Measurements from ENCODE around the gene HM13. TPM values are rescaled to one million over a fixed set of nuclear protein-coding genes. Genes with fewer than 3 reads are reported as not detected.
"Not testable (repeated sequence)": the region's sequence is repeated elsewhere in the genome, so short reads cannot be mapped to it uniquely, and the experiment has no call there.

Gene HM13
- total RNA-seq, 2 experiments from 2014 or later = 162 to 165 TPM

DNA sequence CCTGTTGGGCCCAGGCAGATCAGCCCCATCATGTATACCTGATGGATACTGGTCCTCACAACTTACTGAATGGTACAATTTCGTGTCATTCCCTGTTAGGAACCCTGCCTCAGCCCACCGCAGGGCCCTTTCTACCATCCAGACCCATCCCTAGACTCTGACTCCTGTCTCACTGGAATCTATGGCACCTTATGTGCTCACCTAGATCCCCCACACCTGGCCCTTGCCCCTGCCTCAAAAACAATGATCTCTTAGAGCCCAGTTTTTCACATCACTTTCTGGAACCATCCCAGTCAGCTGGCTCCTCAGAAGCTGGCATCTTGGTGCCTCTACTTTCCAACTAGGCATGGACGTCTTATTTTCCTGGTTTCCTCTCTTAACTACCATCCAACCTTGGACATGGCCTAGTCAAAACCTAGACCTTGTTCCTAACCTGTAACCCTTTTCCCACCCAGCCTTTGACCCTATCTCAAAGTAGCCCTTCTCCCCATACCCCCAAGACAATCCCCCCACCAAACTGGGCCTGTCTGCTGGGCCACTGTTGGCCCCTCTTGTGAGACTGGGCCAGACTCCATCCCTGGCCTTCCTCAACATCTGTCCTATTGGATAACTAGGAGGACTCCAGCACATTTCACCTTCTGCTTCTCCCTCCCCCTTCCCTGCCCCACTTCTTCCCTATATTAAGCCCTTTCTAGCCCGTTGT, 981 bp downstream of the HM13 start:
- Mint-ChIP-seq H3K4me1 (peaks cover 14% of the 10 kb centered on the region), H3K36me3 (ENCODE audit: low read depth) (peaks cover 10% of the 10 kb centered on the region), H3K9me3 (no peaks in the 10 kb centered on the region), H3K27ac (no peak overlapping the region), H3K27me3 (no peaks in the 10 kb centered on the region), H3K4me3 (no peak overlapping the region)
- CTCF ChIA-PET = interaction anchor here (1.1 to 1.2 kb wide), 3 partner anchors 12 to 97 kb away, joined by 3 to 8 read pairs (median 3); no protein-coding TSS in a partner anchor
- POLR2A ChIA-PET = interaction anchor here (1.0 to 1.7 kb wide), 4 partner anchors 30 to 160 kb away, joined by 3 to 5 read pairs (median 4); a partner anchor contains a TSS
- peak; percentile 18 for DNase-seq

DNA sequence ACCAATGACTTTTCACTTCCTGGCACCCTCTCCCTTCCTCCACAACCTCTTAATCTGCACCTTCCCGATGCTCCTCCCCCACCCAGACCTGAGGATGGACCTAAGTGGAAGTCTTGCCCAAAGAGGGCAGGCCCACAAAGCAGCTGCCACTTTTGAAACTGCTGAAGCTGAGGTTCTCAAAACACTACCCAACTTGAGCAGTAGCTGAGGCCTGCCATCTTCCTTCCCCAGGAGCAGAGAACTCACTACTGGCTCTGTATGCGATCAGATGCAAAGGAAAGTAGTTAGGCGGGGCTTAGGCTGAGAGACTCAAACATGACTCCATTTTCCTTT, 1.5 kb downstream of the HM13 start:
- ChIA-PET CTCF (interaction anchor here (0.6 to 1.2 kb wide), 3 partner anchors 12 to 97 kb away, joined by 3 to 8 read pairs (median 3); no protein-coding TSS in a partner anchor), POLR2A (interaction anchor here (1.0 to 1.7 kb wide), 6 partner anchors 29 to 159 kb away, joined by 3 to 6 read pairs (median 4); partner anchors contain the start of gene ID1)
- no peaks in the 10 kb centered on the region for H3K27me3 Mint-ChIP-seq
- no peak overlapping the region for H3K4me3 Mint-ChIP-seq
- no peak overlapping the region for H3K27ac Mint-ChIP-seq
- DNase-seq = peak; percentile 57
- peaks cover 15% of the 10 kb centered on the region for H3K36me3 Mint-ChIP-seq (ENCODE audit: low read depth)
- H3K4me1 Mint-ChIP-seq = peaks cover 19% of the 10 kb centered on the region
- no peaks in the 10 kb centered on the region for H3K9me3 Mint-ChIP-seq

DNA sequence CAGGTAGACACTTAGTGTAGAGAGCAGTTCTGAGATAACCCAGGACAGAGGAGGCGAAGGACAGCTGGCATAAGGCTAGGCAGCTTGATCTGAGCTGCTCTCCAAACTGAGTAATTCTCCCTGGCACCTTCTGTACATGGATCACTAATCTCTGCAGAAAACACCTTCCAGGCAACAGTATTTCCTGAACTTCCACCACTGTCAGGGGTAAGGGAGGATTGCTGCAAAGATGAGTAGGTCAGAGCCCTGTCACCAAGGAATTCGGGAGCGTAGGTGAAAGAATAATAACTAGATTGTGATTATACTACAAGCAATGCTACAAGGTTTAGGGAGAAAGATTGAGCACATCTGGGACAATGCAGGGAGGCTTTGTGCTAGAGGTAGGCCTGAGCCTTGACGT, 1.9 kb downstream of the HM13 start:
- Mint-ChIP-seq H3K4me1 (peaks cover 22% of the 10 kb centered on the region), H3K27ac (no peak overlapping the region), H3K9me3 (no peaks in the 10 kb centered on the region), H3K27me3 (no peaks in the 10 kb centered on the region), H3K4me3 (no peak overlapping the region), H3K36me3 (ENCODE audit: low read depth) (peaks cover 19% of the 10 kb centered on the region)
- DNase-seq = no peak
- ChIA-PET POLR2A (interaction anchor here (0.9 to 1.7 kb wide), 7 partner anchors 29 to 159 kb away, joined by 3 to 6 read pairs (median 4); partner anchors contain the start of gene ID1), CTCF (interaction anchor here (0.6 to 1.2 kb wide), 3 partner anchors 13 to 96 kb away, joined by 3 to 8 read pairs (median 3); no protein-coding TSS in a partner anchor)

DNA sequence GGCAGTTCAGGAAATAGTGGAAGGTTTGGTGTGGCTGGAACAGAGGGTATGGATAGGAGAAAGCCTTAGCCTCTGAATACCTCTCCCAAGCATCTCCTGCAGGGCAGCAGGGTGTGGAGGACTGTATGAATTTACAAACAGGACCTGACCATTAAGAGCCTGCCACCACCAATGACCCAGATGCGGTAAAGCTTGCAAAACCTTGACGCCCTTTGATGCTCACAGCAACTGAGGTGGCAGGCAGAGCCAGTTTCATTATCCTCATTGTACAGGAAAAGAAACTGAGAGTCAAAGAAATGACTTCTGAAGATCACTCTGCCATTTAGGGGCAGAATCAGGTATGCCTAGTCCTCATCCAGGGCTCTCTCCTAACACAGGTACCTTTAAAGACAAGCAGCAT, 2.4 kb downstream of the HM13 start:
- ChIA-PET CTCF (interaction anchor here (1.1 kb wide), 1 partner anchor 96 kb away, joined by 8 read pairs; no protein-coding TSS in a partner anchor), POLR2A (interaction anchor here (0.9 to 1.7 kb wide), 5 partner anchors 28 to 88 kb away, joined by 3 to 6 read pairs (median 5); partner anchors contain the start of gene ID1)
- Mint-ChIP-seq H3K4me3 (no peak overlapping the region), H3K36me3 (ENCODE audit: low read depth) (peaks cover 21% of the 10 kb centered on the region), H3K4me1 (peaks cover 24% of the 10 kb centered on the region), H3K27me3 (no peaks in the 10 kb centered on the region), H3K27ac (no peak overlapping the region), H3K9me3 (no peaks in the 10 kb centered on the region)
- peak; percentile 53 for DNase-seq

DNA sequence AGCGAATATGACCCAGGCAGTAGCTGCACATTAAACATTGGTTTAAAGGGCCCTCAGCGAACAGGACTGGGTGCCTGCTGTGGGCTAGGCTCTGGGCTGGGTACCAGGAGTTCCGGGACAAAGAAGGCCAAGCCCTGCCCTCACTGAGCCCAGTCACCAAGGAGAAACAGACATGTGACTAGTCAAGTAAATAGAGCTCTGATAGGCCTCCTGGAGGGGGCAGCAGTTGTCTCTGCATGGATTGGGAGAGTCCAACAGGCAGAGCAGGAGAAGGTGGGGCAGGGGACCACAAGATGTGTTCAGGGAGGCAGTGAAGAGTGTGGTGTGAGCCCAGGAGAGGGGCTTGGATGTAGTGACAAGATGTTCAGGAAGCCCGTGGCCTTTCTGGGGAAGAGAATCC, 3.1 kb downstream of the HM13 start:
- POLR2A ChIA-PET = interaction anchor here (0.9 to 1.5 kb wide), 2 partner anchors 21 to 45 kb away, joined by 3 read pairs; no protein-coding TSS in a partner anchor
- DNase-seq = no peak
- no peak overlapping the region for H3K4me3 Mint-ChIP-seq
- peaks cover 24% of the 10 kb centered on the region for H3K36me3 Mint-ChIP-seq (ENCODE audit: low read depth)
- CTCF ChIA-PET = no interaction called here
- no peaks in the 10 kb centered on the region for H3K9me3 Mint-ChIP-seq
- no peaks in the 10 kb centered on the region for H3K27me3 Mint-ChIP-seq
- H3K27ac Mint-ChIP-seq = no peak overlapping the region
- peaks cover 29% of the 10 kb centered on the region for H3K4me1 Mint-ChIP-seq

DNA sequence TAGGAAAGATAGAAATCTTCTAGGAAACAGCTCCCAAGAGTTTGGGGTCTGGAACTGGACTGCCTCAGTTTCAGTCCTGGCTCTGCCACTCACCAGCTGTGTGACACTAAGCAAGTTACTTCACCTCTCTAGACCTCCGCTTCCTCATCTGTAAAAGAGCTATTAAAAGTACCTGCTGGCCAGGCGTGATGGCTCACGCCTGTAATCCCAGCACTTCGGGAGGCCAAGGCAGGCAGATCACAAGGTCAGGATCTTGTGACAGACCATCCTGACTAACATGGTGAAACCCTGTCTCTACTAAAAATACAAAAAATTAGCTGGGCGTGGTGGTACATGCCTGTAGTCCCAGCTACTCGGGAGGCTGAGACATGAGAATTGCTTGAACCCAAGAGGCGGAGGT, 7.0 kb downstream of the HM13 start:
- peaks cover 36% of the 10 kb centered on the region for H3K4me1 Mint-ChIP-seq
- H3K27ac Mint-ChIP-seq, DNase-seq, H3K9me3 Mint-ChIP-seq, H3K27me3 Mint-ChIP-seq, H3K4me3 Mint-ChIP-seq: not testable (repeated sequence)
- ChIA-PET POLR2A (interaction anchor here (1.3 to 1.4 kb wide), 2 partner anchors 21 to 25 kb away, joined by 4 to 6 read pairs; a partner anchor contains a TSS), CTCF (interaction anchor here (1.2 to 2.0 kb wide), 3 partner anchors 18 to 91 kb away, joined by 3 to 12 read pairs (median 7); no protein-coding TSS in a partner anchor)
- peaks cover 36% of the 10 kb centered on the region for H3K36me3 Mint-ChIP-seq (ENCODE audit: low read depth)

DNA sequence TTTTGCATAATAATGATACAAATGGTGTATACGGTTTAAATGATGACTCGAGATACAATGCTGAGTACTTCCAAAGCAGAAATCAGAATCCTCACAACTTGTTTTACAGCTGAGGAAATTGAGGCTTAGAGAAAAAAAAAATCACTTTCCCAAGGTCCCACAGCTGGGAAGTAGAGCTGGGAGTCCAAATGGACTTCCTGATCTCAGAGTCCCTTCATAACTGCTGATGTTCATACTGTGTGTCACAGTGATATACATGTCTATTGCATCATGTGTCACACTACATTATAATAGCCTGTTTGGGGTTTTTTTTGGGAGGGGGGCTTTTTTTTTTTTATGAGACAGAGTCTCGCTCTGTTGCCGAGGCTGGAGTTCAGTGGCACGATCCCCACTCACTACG, 8.5 kb downstream of the HM13 start:
- no peak overlapping the region for H3K27ac Mint-ChIP-seq
- no peaks in the 10 kb centered on the region for H3K27me3 Mint-ChIP-seq
- peaks cover 36% of the 10 kb centered on the region for H3K4me1 Mint-ChIP-seq
- no peak for DNase-seq
- H3K36me3 Mint-ChIP-seq (ENCODE audit: low read depth) = peaks cover 49% of the 10 kb centered on the region
- H3K9me3 Mint-ChIP-seq = no peaks in the 10 kb centered on the region
- CTCF ChIA-PET = interaction anchor here (0.9 to 1.3 kb wide), 2 partner anchors 10 to 90 kb away, joined by 3 read pairs; no protein-coding TSS in a partner anchor
- no peak overlapping the region for H3K4me3 Mint-ChIP-seq
- POLR2A ChIA-PET = no interaction called here

DNA sequence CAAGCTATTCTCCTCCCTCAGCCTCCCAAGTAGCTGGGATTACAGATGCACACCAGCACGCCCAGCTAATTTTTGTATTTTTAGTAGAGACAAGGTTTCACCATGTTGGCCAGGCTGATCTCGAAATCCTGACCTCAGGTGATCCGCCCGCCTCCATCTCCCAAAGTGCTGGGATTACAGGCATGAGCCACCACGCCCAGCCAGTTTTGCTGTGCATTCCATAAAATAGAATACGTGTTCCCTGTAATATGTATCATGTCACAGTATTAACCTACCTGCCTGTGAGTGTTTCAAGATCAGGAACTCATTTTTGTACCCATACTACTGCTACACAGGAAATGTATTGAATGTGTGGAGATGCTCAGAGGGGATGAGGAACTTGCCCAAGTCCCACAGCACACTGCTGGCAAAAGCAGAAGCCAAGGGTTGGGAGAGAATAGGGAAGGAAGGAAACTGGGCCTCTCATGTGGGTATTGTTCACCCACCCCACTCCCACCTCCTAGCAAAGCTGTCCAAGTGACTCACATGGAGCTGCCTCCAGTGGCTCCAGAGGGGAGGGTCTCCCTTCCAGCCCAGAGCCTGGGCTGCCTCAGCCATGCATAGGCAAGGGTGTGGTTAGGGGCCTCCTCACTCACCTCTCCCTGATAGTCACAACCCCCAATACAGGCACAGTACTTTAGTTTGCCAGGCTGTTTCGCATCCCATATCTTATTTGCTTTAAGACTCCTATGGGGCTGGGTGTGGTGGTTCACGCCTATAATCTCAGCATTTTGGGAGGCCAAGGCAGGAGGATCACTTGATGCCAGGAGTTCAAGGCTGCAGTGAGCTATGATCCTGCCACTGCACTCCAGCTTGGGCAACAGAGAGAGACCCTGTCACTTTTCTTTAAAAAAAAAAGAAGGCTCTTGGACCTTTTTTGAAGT, 9.4 kb downstream of the HM13 start:
- Mint-ChIP-seq H3K27ac (no peak overlapping the region), H3K4me1 (peaks cover 36% of the 10 kb centered on the region), H3K4me3 (no peak overlapping the region), H3K9me3 (no peaks in the 10 kb centered on the region), H3K36me3 (ENCODE audit: low read depth) (peaks cover 55% of the 10 kb centered on the region), H3K27me3 (no peaks in the 10 kb centered on the region)
- CTCF ChIA-PET = interaction anchor here (1.1 kb wide), 1 partner anchor 20 kb away, joined by 3 read pairs; no protein-coding TSS in a partner anchor
- POLR2A ChIA-PET = no interaction called here
- no peak for DNase-seq

DNA sequence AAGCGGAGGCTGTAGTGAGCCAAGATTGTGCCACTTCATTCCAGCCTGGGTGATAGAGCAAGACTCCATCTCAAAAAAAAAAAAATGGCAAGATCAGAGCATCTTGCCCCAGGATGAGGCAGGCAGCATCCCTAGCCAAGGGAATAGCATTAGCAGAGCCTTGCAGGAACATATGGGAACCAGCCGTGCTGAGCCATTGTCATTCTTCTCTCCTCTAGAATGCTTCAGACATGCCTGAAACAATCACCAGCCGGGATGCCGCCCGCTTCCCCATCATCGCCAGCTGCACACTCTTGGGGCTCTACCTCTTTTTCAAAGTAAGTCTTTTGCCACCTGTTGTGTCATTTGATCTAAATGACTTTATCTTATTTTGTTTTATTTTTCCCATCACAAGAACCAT, 13.0 kb downstream of the HM13 start:
- no peak for DNase-seq
- POLR2A ChIA-PET = no interaction called here
- Mint-ChIP-seq H3K27ac (no peak overlapping the region), H3K4me1 (peaks cover 12% of the 10 kb centered on the region), H3K36me3 (ENCODE audit: low read depth) (peaks cover 60% of the 10 kb centered on the region), H3K4me3 (no peak overlapping the region), H3K9me3 (no peaks in the 10 kb centered on the region), H3K27me3 (no peaks in the 10 kb centered on the region)
- CTCF ChIA-PET = interaction anchor here (1.5 kb wide), 1 partner anchor 86 kb away, joined by 5 read pairs; no protein-coding TSS in a partner anchor

DNA sequence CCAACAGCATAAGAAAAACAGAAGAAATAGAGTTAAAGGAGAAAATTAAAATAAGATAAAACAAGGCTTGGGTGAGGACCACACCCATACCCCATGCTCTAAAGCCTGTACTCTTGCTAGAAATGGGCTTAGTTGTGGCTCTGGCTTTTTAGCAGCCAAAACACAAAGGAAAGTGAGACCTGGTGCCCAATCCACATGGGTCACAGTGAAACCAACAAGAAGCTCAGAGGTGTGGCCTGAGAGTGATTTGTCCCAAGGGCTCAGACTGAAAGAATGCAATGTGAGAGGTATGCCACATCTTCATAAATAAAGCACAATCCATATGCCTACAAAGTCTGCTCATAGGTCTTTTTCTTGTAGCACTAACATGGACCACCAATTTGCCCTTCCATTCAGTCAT, 21.1 kb downstream of the HM13 start:
- no peaks in the 10 kb centered on the region for H3K9me3 Mint-ChIP-seq
- CTCF ChIA-PET = no interaction called here
- H3K27ac Mint-ChIP-seq = no peak overlapping the region
- POLR2A ChIA-PET = no interaction called here
- peaks cover 30% of the 10 kb centered on the region for H3K4me1 Mint-ChIP-seq
- H3K36me3 Mint-ChIP-seq (ENCODE audit: low read depth) = peaks cover 85% of the 10 kb centered on the region
- DNase-seq = no peak
- no peaks in the 10 kb centered on the region for H3K27me3 Mint-ChIP-seq
- no peak overlapping the region for H3K4me3 Mint-ChIP-seq

DNA sequence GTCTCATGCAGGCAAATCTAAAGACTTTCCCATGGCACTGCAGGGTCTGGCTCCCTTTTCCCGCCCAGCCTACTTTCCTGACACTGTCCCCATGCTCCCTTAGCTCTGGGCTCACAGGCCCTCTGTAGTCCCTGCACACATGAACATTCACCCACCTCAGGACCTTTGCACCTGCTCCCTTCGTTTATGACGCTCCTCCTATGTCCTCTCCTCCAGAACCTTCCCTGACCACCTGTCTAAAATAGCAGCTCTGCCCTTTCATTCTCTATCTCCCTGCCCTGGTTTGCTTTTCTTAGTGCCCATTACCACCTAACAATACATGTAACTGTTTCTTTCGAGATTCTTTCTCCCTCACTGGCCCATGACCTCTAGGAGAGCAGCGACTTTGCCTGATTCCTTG, 22.3 kb downstream of the HM13 start:
- peaks cover 82% of the 10 kb centered on the region for H3K36me3 Mint-ChIP-seq (ENCODE audit: low read depth)

DNA sequence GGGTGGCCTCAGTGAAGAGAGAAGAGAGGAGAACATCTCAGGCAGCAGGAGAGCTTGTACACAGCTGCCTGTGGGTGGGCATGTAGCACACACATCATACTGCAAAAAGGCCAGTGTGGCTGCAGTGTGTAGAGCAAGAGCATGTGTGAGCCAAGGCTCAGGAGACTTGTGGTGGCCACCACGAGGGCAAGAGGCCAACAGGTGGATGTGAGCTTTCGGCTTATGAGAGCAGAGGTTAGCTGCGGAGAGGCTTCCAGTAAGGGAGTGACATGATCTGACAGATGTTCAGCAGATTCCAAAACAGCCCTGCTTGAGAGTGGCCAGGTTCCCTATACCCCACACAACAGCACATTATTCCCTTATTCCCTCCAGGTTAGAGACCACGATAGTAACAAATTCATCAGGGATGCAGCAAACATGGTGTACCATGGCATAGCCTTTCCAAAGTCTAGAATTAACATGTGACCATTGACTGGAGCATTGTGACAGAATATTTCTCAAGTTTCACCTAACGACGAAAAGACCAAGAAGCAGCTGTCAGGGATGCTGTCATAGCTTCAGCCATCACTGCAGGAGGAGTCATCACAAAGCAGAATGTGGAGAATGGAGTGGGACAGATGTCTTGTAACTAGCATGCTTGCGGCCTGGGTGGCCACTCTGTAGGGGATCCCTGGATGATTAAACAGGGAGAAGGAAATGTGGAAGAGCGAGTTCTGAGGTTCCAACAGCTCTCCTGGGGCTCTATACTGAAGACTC, 23.1 kb downstream of the HM13 start:
- Mint-ChIP-seq H3K4me1 (peaks cover 42% of the 10 kb centered on the region), H3K27me3 (no peaks in the 10 kb centered on the region)
- POLR2A ChIA-PET = interaction anchor here (1.1 kb wide), 1 partner anchor 9 kb away, joined by 3 read pairs; a partner anchor contains a TSS

More for the DNA sequence above, 22.3 kb downstream of the HM13 start:
- Mint-ChIP-seq H3K27me3 (no peaks in the 10 kb centered on the region), H3K4me1 (peaks cover 35% of the 10 kb centered on the region), H3K27ac (no peak overlapping the region), H3K4me3 (no peak overlapping the region), H3K9me3 (no peaks in the 10 kb centered on the region)
- POLR2A ChIA-PET = interaction anchor here (1.1 kb wide), 1 partner anchor 10 kb away, joined by 3 read pairs; a partner anchor contains a TSS
- CTCF ChIA-PET = interaction anchor here (1.7 kb wide), 1 partner anchor 24 kb away, joined by 4 read pairs; no protein-coding TSS in a partner anchor
- DNase-seq = no peak

More for the DNA sequence above, 23.1 kb downstream of the HM13 start:
- H3K4me3 Mint-ChIP-seq = no peak overlapping the region
- H3K27ac Mint-ChIP-seq = peak overlapping the region; percentile 22
- no peak for DNase-seq
- H3K36me3 Mint-ChIP-seq (ENCODE audit: low read depth) = peaks cover 77% of the 10 kb centered on the region
- no peaks in the 10 kb centered on the region for H3K9me3 Mint-ChIP-seq
- CTCF ChIA-PET = interaction anchor here (1.7 kb wide), 1 partner anchor 24 kb away, joined by 4 read pairs; no protein-coding TSS in a partner anchor
